ENCODE measurements around the gene SEC23IP.

GRCh38 chr10:119858063-119858462 lies 34.5 kb upstream of the SEC23IP start:
- TF ChIP-seq, protein P1, sequence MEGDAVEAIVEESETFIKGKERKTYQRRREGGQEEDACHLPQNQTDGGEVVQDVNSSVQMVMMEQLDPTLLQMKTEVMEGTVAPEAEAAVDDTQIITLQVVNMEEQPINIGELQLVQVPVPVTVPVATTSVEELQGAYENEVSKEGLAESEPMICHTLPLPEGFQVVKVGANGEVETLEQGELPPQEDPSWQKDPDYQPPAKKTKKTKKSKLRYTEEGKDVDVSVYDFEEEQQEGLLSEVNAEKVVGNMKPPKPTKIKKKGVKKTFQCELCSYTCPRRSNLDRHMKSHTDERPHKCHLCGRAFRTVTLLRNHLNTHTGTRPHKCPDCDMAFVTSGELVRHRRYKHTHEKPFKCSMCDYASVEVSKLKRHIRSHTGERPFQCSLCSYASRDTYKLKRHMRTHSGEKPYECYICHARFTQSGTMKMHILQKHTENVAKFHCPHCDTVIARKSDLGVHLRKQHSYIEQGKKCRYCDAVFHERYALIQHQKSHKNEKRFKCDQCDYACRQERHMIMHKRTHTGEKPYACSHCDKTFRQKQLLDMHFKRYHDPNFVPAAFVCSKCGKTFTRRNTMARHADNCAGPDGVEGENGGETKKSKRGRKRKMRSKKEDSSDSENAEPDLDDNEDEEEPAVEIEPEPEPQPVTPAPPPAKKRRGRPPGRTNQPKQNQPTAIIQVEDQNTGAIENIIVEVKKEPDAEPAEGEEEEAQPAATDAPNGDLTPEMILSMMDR (IDR thresholded peaks at IDR 0.05), result no peak
- TF ChIP-seq EZH2 (IDR thresholded peaks at IDR 0.05), result no peak
- TF ChIP-seq EZH2phosphoT487 (IDR thresholded peaks at IDR 0.05), result no peak
